COLO829 (cell line): ENCODE results near the gene VAV3.

Experiments used
- DNase-seq: peaks from one replicate; pipeline ENCODE4 v3.0.0; 2012; ENCODE audit warnings: low spot score

Gene VAV3

DNA sequence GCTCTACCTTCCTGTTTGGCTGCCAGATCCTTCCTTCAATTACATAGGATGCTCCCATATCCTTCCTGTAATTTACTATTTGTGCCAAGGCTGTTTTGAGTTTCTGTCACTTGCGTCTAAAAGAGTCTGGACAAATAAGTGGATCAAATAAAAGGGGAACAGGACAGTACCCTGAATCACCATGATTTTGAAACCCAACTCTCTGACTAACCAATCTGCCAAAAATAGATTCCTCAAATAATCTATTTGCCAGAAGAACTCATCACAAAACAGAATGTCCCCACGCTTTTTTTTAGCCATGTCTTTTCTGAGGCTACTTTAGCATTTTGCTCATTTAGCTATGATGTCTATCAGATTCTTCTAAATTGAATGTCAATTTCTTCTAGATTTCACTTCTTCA is 431.5 kb downstream of the VAV3 start:
- DNase-seq: no peak

GRCh38 chr1:107532318-107532717 is 432.7 kb downstream of the VAV3 start:
- no peak for DNase-seq

- peak; percentile 8 for DNase-seq
Measured at GRCh38 chr1:107531065-107531908, 433.7 kb downstream of the VAV3 start.

DNA sequence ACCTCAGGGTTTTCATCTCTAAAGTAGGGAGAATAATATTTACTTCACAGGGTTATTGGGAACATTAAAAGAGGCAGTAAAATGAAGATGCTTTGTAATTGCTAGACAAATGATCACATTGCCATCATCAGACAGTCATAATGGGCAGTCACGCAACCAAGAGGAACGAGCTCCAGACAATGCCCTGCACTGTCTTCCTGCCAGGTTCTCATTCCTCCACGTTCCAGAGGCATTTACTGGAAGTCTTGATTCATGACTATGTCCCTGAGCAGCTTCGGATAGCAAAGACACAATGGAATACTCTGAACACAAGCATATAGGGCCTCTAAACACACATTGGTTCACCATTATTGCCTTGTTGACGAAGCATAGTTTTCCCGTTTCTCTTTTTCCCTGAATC is 434.4 kb downstream of the VAV3 start:
- peak; percentile 81 for DNase-seq

DNA sequence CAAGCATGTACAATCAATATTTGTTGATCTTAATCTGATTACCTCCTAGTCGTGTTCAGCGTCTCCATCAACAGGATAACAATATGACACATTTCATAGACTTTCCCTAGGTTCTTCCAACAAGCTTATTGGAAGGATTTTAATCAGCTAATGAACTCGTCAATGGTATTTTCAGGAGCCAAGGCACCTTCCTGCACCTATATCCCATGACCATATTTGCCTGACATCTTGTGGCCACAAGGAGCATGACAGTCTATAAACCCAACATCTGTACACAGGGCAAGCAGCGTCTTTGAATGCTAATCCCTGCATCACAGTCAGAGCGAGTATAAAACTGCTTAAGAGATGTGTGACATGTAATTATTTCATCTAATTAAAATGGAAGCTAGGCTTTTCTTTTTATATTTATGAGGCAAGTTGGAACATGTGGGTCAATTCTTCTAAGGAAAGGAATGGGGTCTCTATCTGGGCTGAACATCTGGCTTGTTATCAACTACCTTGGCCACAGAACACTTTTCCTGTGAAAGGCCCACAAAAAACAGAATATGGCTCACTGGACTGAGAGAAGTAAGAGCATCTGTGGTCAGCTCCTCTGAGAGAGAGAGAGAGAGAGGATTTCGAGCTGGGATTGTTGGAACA is 435.4 kb downstream of the VAV3 start:
- DNase-seq: peak; percentile 51

DNA sequence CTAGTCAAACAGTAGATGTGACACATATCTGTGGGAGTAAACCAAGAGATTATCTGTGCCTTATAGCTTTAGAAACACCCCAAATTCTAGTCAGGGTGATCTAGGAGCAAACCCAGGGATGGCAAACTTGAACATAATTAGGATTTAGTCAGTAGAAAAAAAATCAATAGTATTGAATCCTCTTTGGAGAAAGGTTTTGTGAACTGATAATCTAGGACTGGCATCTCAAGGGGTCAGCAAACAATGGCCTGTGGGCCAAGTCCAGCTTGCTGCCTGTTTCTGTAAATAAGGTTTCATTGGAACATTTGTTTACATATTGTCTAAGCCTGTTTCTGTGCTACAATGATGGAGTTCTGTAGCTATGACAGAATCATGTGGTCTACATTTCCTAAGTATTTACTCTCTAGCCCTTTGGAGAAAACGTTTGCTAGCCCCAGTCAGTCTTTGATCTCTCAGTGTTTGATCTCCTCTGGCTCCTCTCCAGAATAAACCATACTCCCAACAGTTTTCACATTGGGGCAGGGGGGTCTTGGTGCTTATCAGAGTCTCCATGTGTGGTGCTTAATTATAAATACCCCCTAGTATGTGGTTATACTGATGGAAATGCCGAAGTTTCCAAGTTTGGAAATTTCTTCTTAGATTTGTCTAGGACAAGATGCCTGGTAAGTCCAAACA is 438.3 kb downstream of the VAV3 start:
- no peak for DNase-seq

GRCh38 chr1:107525961-107526360 is 439.0 kb downstream of the VAV3 start:
- no peak for DNase-seq

GRCh38 chr1:107525145-107525544 is 439.8 kb downstream of the VAV3 start:
- no peak for DNase-seq

GRCh38 chr1:107524301-107524700 is 440.7 kb downstream of the VAV3 start:
- DNase-seq: no peak

DNA sequence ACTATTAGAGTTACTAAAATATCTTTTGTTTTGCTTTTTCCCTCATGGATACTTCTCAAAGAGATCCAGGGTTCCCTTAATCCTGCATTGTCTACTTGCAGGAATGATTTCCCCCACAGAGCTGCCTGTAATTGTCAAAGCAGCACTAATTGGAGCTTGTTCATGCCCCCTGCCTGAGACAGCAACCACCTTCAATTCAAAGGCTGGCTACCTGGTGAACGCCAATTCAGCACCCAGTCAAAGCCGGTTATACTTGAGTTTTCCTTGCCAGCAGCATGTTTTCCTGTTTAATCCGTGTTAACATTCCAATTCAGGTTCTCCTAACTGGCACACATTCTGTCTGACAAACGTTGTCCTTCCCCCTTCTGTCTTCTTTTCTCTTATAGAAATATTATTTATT is 441.2 kb downstream of the VAV3 start:
- no peak for DNase-seq

GRCh38 chr1:107523061-107523460 is 441.9 kb downstream of the VAV3 start:
- DNase-seq: no peak
